ENCODE results near the gene ANO1. TPM values are rescaled to one million over a fixed set of nuclear protein-coding genes. Genes with fewer than 3 reads are reported as not detected.

Gene ANO1
- total RNA-seq, 4 donors from 2014 or later = 25.3 to 107 (median 48.8) TPM

GRCh38 chr11:70036971-70037882, 40.9 kb upstream of the ANO1 start:
- Histone ChIP-seq H3K4me3 (no peak overlapping the region), H3K27me3 (peaks cover 0 to 34% (median 0%) of the 10 kb centered on the region in 4 donors), H3K36me3 (no peaks in the 10 kb centered on the region), H3K27ac (replicated peaks in 1 of 4) (no peak overlapping the region), H3K4me1 (no peaks in the 10 kb centered on the region), H3K9me3 (peaks cover 0 to 27% (median 18%) of the 10 kb centered on the region in 4 donors)
- WGBS = 93% methylated on average over 12 of the region's 12 CpGs
- peak; percentile 75 for DNase-seq (ENCODE audit: extremely low spot score)
- TF ChIP-seq POLR2AphosphoS5 (IDR thresholded peaks at IDR 0.05) (no peak), CTCF (IDR thresholded peaks at IDR 0.05) (no peak), POLR2A (IDR thresholded peaks at IDR 0.05; ENCODE audit: low read depth) (no peak), EP300 (IDR thresholded peaks at IDR 0.05) (no peak)
- intact Hi-C loops (cut with DNase I) = no loop called here

- Histone ChIP-seq H3K4me3 (no peak overlapping the region), H3K27me3 (peaks cover 0 to 34% (median 0%) of the 10 kb centered on the region in 4 donors), H3K9me3 (peaks cover 0 to 37% (median 28%) of the 10 kb centered on the region in 4 donors), H3K4me1 (no peaks in the 10 kb centered on the region), H3K36me3 (no peaks in the 10 kb centered on the region), H3K27ac (replicated peaks in 1 of 4) (no peak overlapping the region)
- TF ChIP-seq POLR2A (IDR thresholded peaks at IDR 0.05; ENCODE audit: low read depth) (no peak), CTCF (IDR thresholded peaks at IDR 0.05) (no peak)
- peak; percentile 47 for DNase-seq (ENCODE audit: extremely low spot score)
- intact Hi-C loops (cut with DNase I) = no loop called here
- WGBS = 83% methylated on average over 9 of the region's 9 CpGs
Observed at GRCh38 chr11:70038034-70038834, 39.9 kb upstream of the ANO1 start.

GRCh38 chr11:70040452-70040851, 37.7 kb upstream of the ANO1 start:
- peaks cover 0 to 55% (median 35%) of the 10 kb centered on the region in 4 donors for H3K9me3 ChIP-seq
- peaks cover 0 to 30% (median 0%) of the 10 kb centered on the region in 4 donors for H3K27me3 ChIP-seq
- no peaks in the 10 kb centered on the region for H3K4me1 ChIP-seq
- H3K4me3 ChIP-seq = no peak overlapping the region
- TF ChIP-seq CTCF (IDR thresholded peaks at IDR 0.05) (no peak), EP300 (IDR thresholded peaks at IDR 0.05) (no peak), POLR2A (IDR thresholded peaks at IDR 0.05; ENCODE audit: low read depth) (no peak), POLR2AphosphoS5 (IDR thresholded peaks at IDR 0.05) (no peak)
- 95% methylated on average over 11 of the region's 11 CpGs for WGBS
- intact Hi-C loops (cut with DNase I) = no loop called here
- peak; percentile 10 for DNase-seq (ENCODE audit: extremely low spot score)
- no peak overlapping the region for H3K27ac ChIP-seq (replicated peaks in 1 of 4)
- H3K36me3 ChIP-seq = no peaks in the 10 kb centered on the region

- peaks cover 0 to 29% (median 0%) of the 10 kb centered on the region in 4 donors for H3K27me3 ChIP-seq
- TF ChIP-seq CTCF (IDR thresholded peaks at IDR 0.05) (no peak), EP300 (IDR thresholded peaks at IDR 0.05) (no peak), POLR2AphosphoS5 (IDR thresholded peaks at IDR 0.05) (no peak), POLR2A (IDR thresholded peaks at IDR 0.05; ENCODE audit: low read depth) (no peak)
- no peak overlapping the region for H3K27ac ChIP-seq (replicated peaks in 1 of 4)
- 94% methylated on average over 4 of the region's 4 CpGs for WGBS
- DNase-seq (ENCODE audit: extremely low spot score) = peak; percentile 31
- H3K4me3 ChIP-seq = no peak overlapping the region
- intact Hi-C loops (cut with DNase I) = no loop called here
- H3K9me3 ChIP-seq = peaks cover 0 to 55% (median 35%) of the 10 kb centered on the region in 4 donors
- H3K4me1 ChIP-seq = no peaks in the 10 kb centered on the region
- no peaks in the 10 kb centered on the region for H3K36me3 ChIP-seq
Observed at GRCh38 chr11:70040869-70041501, 37.1 kb upstream of the ANO1 start.

Data from esophagus muscularis mucosa (tissue), 4 donors.